ENCODE data around the gene SCTR. TPM values are rescaled to one million over a fixed set of nuclear protein-coding genes. Genes with fewer than 3 reads are reported as not detected.

The SCTR gene
- total and polyA plus RNA-seq, 12 donors: 0.33 to 8.3 (median 0.46) TPM; not detected in 5

- DNase-seq: no peak
- intact Hi-C loops (cut with DNase I): loop anchor here in 1 of 2 donors (10.0 kb wide), 1 partner anchor 144 kb away; no protein-coding TSS in a partner anchor
- TF ChIP-seq CTCF (IDR thresholded peaks at IDR 0.05) (no peak), POLR2A (IDR thresholded peaks at IDR 0.05) (no peak)
- no peak overlapping the region for H3K4me3 ChIP-seq
- no peak overlapping the region for H3K27ac ChIP-seq
- no peaks in the 10 kb centered on the region for H3K9me3 ChIP-seq (replicated peaks in 1 of 3)
- 70 to 78% (median 74%) methylated on average over 3 of the region's 3 CpGs for WGBS, 4 donors
- H3K36me3 ChIP-seq (replicated peaks in 1 of 2): no peaks in the 10 kb centered on the region
- H3K27me3 ChIP-seq: peaks cover 28% of the 10 kb centered on the region
- H3K4me1 ChIP-seq (replicated peaks in 1 of 2): no peaks in the 10 kb centered on the region
Observed at GRCh38 chr2:119520696-119521432, 3.4 kb downstream of the SCTR start.

GRCh38 chr2:119519057-119519408 lies 5.2 kb downstream of the SCTR start:
- no peak for TF ChIP-seq POLR2A (IDR thresholded peaks at IDR 0.05)
- TF ChIP-seq CTCF (IDR thresholded peaks at IDR 0.05): no peak
- 88 to 97% (median 92%) methylated on average over 10 of the region's 10 CpGs for WGBS, 4 donors

GRCh38 chr2:119518401-119519056 lies 5.8 kb downstream of the SCTR start:
- intact Hi-C loops (cut with DNase I): loop anchor here in 1 of 2 donors (5.0 kb wide), 1 partner anchor 139 kb away; no protein-coding TSS in a partner anchor
- DNase-seq: no peak
- H3K9me3 ChIP-seq (replicated peaks in 1 of 3): no peaks in the 10 kb centered on the region
- H3K36me3 ChIP-seq (replicated peaks in 1 of 2): no peaks in the 10 kb centered on the region
- no peak overlapping the region for H3K4me3 ChIP-seq
- H3K27me3 ChIP-seq: peaks cover 15% of the 10 kb centered on the region
- no peak overlapping the region for H3K27ac ChIP-seq
- 86 to 92% (median 89%) methylated on average over 9 to 10 of the region's 10 CpGs for WGBS, 4 donors
- TF ChIP-seq POLR2A (IDR thresholded peaks at IDR 0.05) (no peak), CTCF (IDR thresholded peaks at IDR 0.05) (no peak)
- H3K4me1 ChIP-seq (replicated peaks in 1 of 2): no peaks in the 10 kb centered on the region

More at GRCh38 chr2:119519057-119519408, 5.2 kb downstream of the SCTR start:
- no peaks in the 10 kb centered on the region for H3K4me1 ChIP-seq (replicated peaks in 1 of 2)
- no peak for DNase-seq
- no peaks in the 10 kb centered on the region for H3K9me3 ChIP-seq (replicated peaks in 1 of 3)
- H3K27me3 ChIP-seq: peaks cover 20% of the 10 kb centered on the region
- intact Hi-C loops (cut with DNase I): loop anchor here in 1 of 2 donors (5.0 kb wide), 1 partner anchor 138 kb away; no protein-coding TSS in a partner anchor
- no peak overlapping the region for H3K27ac ChIP-seq
- H3K4me3 ChIP-seq: no peak overlapping the region
- no peaks in the 10 kb centered on the region for H3K36me3 ChIP-seq (replicated peaks in 1 of 2)

GRCh38 chr2:119517433-119517832 lies 6.8 kb downstream of the SCTR start:
- H3K27ac ChIP-seq: no peak overlapping the region
- H3K27me3 ChIP-seq: peaks cover 4% of the 10 kb centered on the region
- no peaks in the 10 kb centered on the region for H3K4me1 ChIP-seq (replicated peaks in 1 of 2)
- intact Hi-C loops (cut with DNase I): loop anchor here in 1 of 2 donors (5.0 kb wide), 1 partner anchor 140 kb away; no protein-coding TSS in a partner anchor
- H3K9me3 ChIP-seq (replicated peaks in 1 of 3): no peaks in the 10 kb centered on the region
- H3K36me3 ChIP-seq (replicated peaks in 1 of 2): no peaks in the 10 kb centered on the region
- peak; percentile 63 to 83 (median 74) for DNase-seq
- 28 to 51% (median 37%) methylated on average over 7 of the region's 7 CpGs for WGBS, 4 donors
- no peak overlapping the region for H3K4me3 ChIP-seq
- peak; percentile 49 to 82 (median 70) for TF ChIP-seq CTCF (IDR thresholded peaks at IDR 0.05)
- no peak for TF ChIP-seq POLR2A (IDR thresholded peaks at IDR 0.05)

Measured in adrenal gland (tissue), 12 donors.